Renal cortical epithelial cell (primary cell): ENCODE measurements around the gene PLCH2. TPM values are rescaled to one million over a fixed set of nuclear protein-coding genes. Genes with fewer than 3 reads are reported as not detected.

Experiments
- DNase-seq: peaks from one replicate; pipeline ENCODE4 v3.0.0-alpha.2; 2011; ENCODE audit warnings: low read depth
- total RNA-seq: library from RNA; depleted of rRNA; stranded (reverse); fragments of >200 nt; gene quantifications from 2 replicates; pipeline ENCODE4 v1.2.3, GENCODE V29; 2014

Gene PLCH2
- total RNA-seq, 1 donor from 2014 or later: 0.05 TPM

DNA sequence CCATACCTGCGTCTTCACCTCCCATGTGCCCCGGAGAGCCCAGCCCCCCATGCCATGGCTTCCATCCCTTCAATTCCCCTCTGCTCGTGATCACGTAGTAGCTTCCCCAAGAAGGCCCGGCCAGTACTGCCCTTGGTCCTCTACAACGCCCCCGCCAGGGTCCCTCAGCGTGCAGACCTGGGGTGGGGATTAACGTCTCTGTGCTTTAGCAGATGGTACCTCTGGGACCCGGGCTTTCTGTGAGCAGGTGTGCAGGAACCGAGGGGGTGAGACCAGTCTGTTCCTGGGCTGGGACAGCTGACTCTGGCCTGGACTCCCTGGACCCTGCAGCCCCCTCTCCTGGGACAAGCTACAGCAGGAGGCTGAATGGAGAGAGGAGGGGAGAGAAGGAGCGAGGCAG lies 1.2 kb downstream of the PLCH2 start:
- no peak for DNase-seq

DNA sequence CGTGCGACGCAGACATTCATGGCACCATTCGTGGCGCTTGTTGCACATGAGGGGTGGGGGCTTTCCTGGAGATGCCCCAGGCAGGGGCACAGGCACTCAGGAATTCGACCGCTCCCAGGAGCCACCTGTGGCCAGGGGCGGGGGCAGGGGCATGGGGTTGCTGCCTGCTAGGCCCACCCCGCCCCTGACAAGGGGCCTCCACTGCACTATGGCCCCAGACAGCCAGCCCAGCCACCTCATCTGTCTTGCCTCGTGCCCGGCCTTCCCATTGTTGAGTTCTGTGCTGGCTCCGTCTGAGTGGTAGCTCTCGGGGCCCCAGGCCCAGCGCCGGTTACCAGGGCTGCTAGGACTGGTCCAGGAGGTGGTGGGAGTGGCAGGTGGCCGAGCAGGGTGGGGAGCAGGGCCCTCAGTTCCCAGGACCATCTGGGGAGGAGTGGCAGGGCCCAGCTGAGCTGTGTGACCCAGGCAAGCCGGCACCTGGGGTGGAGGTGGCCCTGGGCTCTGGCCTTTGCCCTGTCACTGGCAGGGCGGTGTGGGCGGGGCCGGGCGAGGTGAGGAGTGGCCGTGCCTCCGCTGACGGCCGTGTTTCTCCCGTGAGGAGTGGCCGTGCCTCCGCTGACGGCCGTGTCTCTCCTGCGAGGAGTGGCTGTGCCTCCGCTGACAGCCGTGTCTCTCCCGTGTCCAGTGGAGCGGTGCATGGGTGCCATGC lies 1.9 kb downstream of the PLCH2 start:
- no peak for DNase-seq

DNA sequence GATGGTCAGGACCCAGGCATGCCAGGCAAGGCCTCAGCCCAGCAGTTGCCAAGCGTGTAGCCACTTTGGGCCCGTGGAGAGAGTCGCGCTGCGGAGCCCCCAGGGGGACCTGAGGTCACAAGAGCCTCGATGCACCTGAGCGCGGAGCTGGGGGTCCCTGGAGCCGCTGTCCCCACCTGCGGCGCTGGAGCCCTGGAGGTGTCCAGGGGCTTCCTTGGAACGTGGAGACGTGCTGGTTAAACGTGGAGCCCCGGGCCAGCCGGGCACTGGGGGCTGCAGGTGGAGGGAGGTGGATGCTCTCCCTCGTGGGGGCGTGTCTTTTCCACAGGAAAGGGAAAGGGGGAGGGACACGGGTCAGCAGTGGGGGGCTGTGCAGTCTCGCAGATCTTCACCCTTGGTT lies 3.1 kb downstream of the PLCH2 start:
- no peak for DNase-seq

DNA sequence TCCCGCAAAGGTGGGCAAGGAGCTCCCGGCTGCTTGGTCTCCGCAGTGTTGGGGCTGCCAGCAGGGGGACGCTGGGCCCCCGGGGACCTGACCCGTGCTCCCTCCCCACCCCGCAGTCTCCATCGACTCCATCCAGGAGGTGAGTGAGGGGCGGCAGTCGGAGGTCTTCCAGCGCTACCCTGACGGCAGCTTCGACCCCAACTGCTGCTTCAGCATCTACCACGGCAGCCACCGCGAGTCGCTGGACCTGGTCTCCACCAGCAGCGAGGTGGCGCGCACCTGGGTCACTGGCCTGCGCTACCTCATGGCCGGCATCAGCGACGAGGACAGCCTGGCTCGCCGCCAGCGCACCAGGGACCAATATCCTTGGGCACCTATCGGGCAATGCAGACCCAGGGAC lies 3.5 kb downstream of the PLCH2 start:
- DNase-seq: no peak

DNA sequence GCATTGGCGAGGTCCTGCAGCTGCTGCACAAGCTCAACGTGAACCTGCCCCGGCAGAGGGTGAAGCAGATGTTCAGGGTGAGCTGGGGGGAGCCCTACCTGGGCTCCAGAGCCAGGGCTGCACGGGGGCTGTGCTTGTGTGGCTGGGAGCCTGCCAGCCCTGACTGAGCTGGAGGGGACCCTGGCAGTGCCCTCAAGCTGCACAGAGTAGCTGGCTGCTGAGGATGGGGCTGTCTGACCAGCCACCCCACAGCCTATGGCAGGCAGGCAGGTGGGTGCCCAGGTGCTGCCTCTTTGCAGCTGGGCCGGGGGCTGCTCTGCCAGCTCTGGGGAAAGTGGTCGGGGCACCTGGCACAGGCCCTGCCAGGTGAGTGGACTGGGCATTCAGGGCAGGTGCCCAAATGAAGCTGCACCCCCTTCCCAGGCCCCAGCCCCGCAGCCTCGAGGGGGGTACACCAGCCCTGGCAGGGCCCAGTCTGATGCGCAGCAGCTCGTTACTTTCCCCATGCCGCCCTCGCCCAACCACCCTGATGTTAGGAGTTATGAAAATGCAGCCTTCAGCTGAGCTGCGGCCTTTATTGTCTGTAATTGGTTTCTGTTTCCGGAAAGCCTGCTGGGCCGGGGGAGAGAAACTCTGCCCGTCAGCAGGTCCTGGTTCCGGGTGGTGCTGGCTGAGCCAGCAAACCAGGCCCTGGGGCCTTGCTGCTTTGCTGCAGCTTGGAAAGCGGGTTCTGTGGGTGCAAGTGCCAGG lies 4.3 kb downstream of the PLCH2 start:
- DNase-seq: no peak

DNA sequence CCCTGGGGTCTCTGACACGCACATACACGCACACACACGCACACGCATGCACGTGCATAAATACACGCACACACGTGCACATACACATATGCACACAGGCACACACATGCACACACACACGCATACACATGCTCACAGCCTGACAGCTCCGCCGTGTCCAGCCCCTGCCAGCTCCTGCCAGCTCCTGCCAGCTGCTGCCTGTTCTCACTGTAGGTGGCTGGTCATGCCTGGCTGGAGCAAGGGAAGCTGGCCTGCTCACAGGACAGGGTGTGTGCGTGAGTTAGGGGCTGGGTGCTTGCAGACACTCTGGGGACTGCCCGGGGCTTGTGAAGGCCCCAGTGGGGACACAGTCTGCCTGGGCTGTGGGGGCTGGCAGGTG lies 4.9 kb downstream of the PLCH2 start:
- peak; percentile 75 for DNase-seq

DNA sequence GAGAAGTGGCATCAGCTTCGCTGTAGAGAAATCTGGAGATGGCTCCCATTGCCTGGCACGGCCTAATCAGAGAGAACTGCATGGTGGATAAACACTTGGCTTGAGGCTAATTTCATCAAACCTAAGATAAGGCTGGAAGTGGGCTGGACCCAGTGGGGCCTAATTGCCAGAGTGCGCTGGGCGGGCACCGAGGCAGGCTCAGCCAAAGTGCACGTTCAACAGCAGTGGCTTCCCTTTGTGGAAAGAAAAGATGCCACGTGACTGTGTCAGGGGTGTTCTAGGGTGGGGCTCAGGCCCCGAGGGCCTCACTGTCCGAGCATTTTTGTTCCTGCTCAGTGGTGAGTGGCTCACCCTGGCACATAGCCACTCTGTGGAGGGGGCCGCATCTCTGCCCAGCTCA lies 5.8 kb downstream of the PLCH2 start:
- peak; percentile 47 for DNase-seq

DNA sequence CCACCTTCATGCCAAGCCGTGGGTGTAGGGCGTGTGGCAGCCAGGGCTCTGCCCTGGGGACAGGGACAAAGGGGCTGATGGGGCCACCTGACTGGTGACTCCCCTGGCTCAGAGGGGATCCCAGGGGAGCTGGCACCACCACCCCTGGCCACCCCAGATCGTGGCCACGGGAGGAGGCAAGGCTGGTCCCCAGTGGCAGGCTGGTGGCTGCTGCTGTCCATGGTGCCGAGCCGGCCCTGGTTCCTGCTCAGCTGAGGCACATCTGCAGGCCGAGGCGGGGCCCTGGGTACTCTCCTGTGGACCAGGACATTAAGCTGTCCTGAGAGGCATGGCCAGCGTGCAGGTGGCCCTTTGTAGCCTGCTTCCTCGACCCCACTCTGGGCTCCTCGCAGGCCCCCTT lies 6.5 kb downstream of the PLCH2 start:
- DNase-seq: no peak

DNA sequence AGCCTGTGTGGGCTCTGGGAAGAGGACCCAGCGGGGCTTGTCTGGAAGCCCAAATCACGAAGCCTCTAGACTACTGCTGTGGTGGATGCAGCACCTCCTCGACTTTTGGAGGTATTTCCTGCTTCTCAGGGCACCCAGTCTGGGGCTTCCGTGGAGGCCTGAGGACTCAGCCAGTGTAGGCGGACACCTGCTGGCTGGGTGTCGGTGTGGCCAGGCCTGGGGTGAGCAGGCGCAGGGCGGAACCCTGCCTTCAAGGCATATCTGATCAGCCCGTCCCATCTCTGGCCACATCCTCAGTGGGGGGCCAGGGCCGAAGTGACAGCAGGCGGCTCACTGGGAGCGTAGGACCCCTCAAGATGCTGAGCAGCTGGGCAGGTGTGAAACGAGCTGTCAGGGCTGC lies 6.9 kb downstream of the PLCH2 start:
- no peak for DNase-seq

DNA sequence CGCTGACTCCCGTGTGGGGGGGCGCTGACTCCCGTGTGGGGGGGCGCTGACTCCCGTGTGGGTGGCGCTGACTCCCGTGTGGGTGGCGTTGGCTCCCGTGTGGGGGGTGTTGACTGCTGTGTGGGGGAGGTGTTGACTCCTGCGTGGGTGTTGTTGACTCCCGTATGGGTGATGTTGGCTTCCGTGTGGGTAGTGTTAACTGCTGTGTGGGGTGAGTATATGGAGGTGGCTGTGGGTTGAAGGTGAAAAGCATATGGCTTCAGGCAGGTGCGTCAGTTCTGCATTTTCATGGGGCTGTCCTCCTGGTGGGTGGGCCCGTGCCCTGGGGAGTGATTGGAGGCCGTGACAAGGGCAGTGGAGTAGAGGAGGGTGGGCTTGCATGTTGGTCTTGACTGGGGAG lies 7.9 kb downstream of the PLCH2 start:
- DNase-seq: no peak

DNA sequence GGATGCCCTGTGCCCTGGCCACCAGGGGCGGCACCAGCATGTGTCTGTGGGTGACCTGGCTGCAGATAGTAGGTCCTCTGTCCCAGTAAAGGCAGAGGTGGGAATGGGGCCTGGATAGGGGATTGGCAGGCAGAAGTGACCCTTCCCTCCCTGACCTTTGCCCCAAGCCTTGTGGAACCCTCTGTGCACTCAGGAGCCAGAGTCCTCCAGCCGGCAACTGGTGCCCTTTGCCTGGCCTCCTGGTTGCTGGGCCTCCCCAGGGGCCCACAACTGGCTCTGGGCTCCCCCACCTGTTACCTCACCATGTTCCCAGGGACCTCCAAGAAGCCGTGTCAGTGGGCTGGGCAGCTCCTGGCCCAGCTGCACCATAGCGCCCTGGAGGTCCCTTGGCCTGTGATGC lies 10.0 kb downstream of the PLCH2 start:
- DNase-seq: no peak

DNA sequence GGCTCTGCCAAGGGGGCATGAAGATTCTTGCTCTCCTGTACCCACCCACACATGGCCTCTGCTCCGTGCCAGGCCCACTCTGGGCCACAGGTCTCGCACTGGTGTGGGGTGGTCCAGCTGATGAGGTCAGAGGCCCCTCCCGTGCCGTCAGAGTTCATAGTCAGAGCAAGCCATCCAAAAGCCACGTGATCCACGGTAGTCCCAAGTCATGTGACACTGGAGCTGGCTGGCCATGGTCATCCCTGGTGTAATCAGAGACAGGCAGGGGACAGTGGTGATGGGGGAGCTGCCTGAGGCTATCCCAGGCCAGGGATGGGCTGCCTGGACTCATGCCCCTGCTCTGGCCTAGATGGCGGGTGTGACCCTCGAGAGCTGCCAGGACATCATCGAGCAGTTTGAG lies 10.5 kb downstream of the PLCH2 start:
- DNase-seq: no peak

DNA sequence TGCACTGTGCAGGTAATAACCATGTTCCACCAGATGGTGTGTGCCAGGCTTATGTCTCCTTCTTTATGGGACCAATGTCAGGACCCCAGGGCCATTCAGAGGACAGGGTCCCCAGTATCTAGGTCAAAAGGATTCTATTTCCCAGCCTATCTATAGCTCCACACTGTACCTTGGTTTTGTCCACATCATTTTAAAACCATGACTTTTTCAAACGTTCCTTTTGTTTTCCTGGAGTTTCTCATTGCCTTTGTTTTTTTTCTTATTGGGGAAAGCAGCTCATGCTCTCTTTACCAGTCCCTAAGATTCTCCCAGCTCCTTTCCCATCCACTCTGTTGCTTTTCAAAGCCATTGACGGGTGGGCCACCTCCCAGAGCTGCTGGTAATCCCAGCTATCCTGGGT lies 12.6 kb downstream of the PLCH2 start:
- DNase-seq: no peak

DNA sequence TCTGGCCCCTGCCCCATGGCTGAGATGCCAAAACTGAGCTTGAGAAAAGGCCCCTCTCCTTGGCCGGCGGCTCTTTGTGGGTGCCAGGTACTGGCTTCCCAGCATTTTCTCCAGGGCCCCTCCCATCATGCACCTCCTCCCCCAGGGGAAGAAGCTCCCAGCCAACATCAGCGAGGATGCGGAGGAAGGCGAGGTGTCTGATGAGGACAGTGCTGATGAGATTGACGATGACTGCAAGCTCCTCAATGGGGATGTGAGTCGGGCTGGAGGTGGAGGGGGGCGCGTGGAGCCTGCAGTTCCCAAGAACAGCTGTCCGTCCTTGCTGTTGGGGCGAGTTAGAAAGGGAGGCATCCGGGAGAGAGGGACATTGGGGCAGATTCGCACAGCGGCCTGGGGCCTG lies 13.5 kb downstream of the PLCH2 start:
- DNase-seq: no peak

DNA sequence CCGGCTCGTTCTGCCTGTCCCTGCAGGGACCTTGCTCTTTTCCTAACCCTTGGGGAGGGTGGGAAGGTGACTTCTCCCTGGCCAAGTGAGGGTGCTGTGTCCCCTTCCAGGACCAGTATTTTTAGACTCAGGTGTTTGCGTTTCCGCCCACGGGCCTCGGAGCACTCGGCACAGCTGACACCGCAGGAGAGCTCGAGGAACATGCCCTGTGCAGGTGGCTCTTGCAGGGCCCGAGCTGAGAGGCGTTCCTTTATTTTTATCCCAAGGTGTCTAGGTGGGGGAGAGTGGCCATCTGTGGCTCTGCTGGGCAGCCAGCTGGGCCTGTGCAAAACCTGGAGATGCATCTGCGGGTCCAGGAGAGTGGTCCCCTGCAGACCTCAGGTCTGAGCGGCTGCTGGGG lies 16.0 kb downstream of the PLCH2 start:
- DNase-seq: no peak

DNA sequence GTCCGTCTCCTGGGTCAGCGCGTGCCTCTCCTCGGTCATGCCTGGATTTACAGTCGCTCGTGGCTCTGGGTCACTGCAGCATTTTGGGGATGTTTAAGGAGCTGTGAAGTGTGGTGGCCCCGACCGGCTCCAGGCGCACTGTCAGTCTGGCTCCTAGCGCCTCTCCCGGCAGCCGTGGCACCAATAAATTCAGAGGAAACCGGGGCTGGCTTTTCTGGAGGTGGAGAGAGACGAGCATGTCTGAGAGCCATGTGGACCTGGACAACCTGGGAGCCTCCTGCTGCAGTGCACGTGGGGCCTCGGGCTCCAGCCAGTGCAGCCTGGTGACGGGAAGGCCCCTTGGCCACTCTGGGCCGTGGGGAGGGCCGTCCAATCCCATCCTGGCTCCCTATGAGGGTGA lies 17.1 kb downstream of the PLCH2 start:
- no peak for DNase-seq

DNA sequence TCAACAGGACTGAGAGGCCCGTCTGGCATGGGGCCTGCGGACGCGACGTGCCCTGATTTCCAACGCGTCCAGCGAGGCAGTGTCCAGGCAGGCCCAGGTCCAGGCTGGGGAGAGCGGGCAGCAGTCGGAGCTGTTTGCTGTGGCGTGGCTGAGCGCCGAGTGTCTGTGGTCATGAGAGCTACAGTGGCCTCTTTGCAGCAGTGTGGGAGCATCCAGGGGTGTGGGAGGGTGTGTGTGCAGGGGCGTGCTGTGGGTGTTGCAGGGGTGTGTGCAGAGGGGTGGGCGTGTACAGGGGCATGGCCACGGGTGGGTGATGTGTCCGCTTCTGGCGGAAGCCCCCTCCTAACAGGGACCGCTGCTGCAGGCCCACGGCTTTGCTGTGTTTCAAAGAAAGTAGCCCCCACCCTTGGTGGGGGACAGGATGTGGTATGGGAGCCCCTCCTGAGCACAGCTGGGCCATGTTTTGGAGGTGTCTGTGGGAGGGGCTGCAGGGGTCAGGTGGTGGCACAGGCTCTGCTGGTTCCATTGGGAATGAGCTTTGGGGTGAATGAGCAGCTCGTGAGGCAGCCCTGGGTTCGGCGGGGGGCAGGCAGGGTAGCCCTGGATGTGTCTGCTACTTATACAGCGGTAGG lies 17.7 kb downstream of the PLCH2 start:
- no peak for DNase-seq

DNA sequence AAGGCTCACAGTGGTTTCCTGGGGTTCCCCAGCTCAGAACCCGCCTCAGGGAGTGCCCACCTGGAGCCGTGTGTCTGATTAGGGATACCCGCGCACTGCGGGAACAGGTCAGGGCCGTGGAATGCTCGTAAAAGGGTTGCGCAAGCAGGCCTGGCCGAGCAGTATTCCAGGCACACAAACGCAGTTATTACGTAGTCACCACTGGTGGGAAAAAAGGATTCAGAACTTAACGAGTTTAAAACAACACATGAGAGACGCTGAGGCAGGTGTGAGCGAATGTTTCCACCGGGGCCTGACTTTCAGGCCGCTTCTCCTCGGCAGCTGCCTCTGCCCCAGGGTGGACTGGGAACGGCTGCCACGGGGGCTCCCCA lies 18.2 kb downstream of the PLCH2 start:
- DNase-seq: peak; percentile 83

DNA sequence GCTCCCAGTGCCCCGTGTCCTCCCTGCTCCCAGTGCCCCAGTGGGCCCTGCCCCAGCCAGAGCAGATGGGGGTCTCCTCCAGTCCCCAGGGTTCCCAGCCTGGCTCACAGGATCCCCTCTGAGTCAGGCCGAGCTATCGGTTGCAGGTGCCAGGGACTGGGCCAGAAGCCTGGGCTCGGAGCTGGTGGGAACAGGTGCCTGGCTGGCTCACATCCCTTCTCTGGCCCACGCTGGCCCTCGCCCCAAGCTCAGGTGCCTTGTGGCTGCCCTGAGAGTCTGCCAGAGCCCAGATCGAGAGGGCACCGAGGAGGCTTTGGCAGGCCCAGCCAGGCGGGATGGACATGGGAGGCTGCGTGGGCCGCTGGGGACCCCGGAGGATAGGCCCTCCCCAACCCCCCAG lies 18.9 kb downstream of the PLCH2 start:
- DNase-seq: no peak

DNA sequence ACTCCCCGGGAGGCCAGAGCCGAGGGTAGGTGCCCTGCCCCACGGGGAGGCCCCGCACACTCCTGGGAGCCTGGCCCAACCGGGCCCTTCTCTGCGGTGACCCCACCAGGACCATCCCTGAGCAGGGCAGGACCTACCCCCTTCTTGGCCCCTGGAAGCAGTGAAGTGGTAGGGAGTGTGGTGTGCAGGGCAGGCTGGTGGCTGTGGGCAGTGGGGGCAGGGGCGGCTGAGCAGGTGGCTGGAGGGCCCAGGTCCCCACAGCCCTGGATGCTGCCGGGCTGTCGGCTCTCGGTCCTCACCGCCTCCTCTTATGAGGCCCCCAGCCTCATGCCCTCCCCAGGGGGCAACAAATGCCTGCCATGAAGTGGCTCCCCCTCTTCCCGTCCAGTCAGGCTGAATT lies 19.5 kb downstream of the PLCH2 start:
- DNase-seq: no peak

DNA sequence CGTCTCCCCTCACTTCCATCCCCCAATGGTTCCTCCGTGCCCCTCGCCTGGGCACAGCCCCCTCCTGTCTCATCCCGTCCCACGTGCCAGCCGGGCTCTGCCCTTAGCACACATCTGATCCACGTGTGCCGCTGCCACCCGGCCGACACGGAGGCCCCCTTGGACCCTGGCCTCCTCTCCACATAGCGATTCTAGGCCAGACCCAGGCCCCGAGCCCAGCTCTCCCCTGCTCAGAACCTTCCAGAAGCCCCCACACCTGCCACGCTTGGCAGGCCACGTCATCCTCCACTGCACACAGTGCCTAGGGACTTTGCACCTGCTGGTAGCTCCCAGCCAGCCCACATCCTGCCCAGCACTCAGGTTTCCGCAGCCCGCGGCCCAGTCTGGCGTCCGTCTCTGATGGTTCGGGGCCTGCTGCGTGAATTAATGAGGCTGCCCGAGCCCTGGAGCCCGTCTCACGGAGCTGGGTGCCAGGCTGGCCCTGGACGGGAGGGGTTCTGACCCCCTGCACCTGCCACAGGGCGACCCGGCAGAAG lies 20.1 kb downstream of the PLCH2 start:
- DNase-seq: peak; percentile 4

DNA sequence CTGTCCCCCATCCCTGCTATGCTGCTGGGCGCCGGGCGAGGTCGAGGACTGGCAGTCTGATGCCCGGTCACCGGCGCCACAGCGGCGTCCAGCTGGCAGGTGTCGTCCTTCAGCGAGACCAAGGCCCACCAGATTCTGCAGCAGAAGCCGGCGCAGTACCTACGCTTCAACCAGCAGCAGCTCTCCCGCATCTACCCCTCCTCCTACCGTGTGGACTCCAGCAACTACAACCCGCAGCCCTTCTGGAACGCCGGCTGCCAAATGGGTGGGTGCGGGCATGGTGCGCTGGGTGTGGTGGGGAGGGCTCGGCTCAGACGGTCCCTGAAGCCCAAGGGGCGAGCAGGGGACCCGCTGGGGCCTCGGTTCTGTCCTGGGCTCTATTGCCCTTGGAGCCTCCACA lies 20.7 kb downstream of the PLCH2 start:
- DNase-seq: no peak

DNA sequence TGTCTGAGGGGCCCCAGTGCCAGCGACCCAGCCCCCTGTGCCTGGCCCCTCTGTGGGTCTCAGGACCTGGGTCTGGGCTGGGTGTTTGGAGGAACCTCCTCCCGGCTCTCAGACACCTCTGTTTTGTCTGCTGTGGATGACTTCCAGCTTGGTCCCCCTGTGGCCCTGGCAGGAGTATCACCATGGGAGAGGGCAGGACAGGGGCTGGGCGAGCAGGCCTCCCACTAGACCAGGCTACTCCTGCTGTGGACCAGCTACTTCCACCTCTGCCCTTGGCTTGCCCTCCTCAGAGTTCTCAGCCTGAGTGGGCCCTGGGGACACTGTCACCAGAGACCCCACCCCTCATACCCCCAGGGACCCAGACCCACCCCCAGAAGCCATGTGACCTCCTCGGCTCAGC lies 21.8 kb downstream of the PLCH2 start:
- no peak for DNase-seq
